IMR-90 (cell line): ENCODE measurements around the gene SAMD1. TPM values are rescaled to one million over a fixed set of nuclear protein-coding genes. Genes with fewer than 3 reads are reported as not detected.
A peak's percentile ranks its signal among the peaks of the same experiment; 100 is the strongest.

Experiments
- ATAC-seq: fragments of 200-7000 bp; cut with Tn5 transposase; 2 replicates; pipeline ENCODE4 v1.9.1; 2020; ENCODE audit warnings: low read depth, mild to moderate bottlenecking, moderate library complexity
- BruUV-seq: library from RNA; stranded (reverse); fragments of 400-500 nt; replicated peaks from 2 replicates; lab custom pipeline; 2021; lab: Mats Ljungman, UMichigan
- CTCF ChIA-PET: fragments of 300-600 bp; formaldehyde crosslinking; extraction: SDS; loops from one replicate; lab custom pipeline; 2021; ENCODE audit warnings: antibody characterized with exemption; lab: Yijun Ruan, JAX
- POLR2A ChIA-PET: fragments of 300-600 bp; sonication (Branson Sonifier 250); formaldehyde crosslinking; loops from one replicate; lab custom pipeline; 2022; ENCODE audit warnings: antibody characterized with exemption; ENCODE audit not compliant: unreplicated experiment; lab: Charles Lee
- DNase-seq: peaks from one replicate; pipeline ENCODE4 v3.0.0; 2013
- H2AFZ ChIP-seq: replicated peaks from 2 replicates; pipeline ENCODE3; 2013; ENCODE audit warnings: low read length, mild to moderate bottlenecking; ENCODE audit not compliant: poor library complexity
- H2AK5ac ChIP-seq: 2 replicates; pipeline ENCODE4 v1.6.1; 2013; ENCODE audit warnings: low read depth, low read length, inconsistent platforms
- H2AK9ac ChIP-seq: replicated peaks from 2 replicates; pipeline ENCODE3; 2013; ENCODE audit warnings: mild to moderate bottlenecking, low read depth, low read length, moderate library complexity; ENCODE audit not compliant: poor library complexity
- H2BK120ac ChIP-seq: 2 replicates; pipeline ENCODE4 v1.6.1; 2013; ENCODE audit warnings: low read depth, low read length, inconsistent platforms
- H2BK15ac ChIP-seq: 3 replicates; pipeline ENCODE4 v1.6.1; 2013; ENCODE audit warnings: low read depth, low read length, inconsistent platforms
- H2BK20ac ChIP-seq: 2 replicates; pipeline ENCODE4 v1.6.1; 2013; ENCODE audit warnings: low read depth, mild to moderate bottlenecking, inconsistent platforms, low read length, moderate library complexity
- H2BK5ac ChIP-seq: 2 replicates; pipeline ENCODE4 v1.6.1; 2013; ENCODE audit warnings: mild to moderate bottlenecking, low read depth, low read length, inconsistent platforms; ENCODE audit not compliant: poor library complexity, severe bottlenecking
- H3K14ac ChIP-seq: replicated peaks from 2 replicates; pipeline ENCODE4 v1.6.1; 2013; ENCODE audit warnings: low read depth, low read length, inconsistent platforms
- H3K18ac ChIP-seq: 2 replicates; pipeline ENCODE4 v1.6.1; 2013; ENCODE audit warnings: low read depth, low read length, control low read depth
- H3K23ac ChIP-seq: 2 replicates; pipeline ENCODE4 v1.6.1; 2013; ENCODE audit warnings: low read depth, low read length, inconsistent platforms
- H3K27ac ChIP-seq: 2 replicates; pipeline ENCODE4 v1.5.1; 2013; ENCODE audit warnings: mild to moderate bottlenecking, control low read depth, low read length; ENCODE audit not compliant: insufficient read depth
- H3K27me3 ChIP-seq: 2 replicates; pipeline ENCODE4 v1.6.1; 2013; ENCODE audit warnings: low read length; ENCODE audit not compliant: control insufficient read depth, insufficient read depth
- H3K36me3 ChIP-seq: 2 replicates; pipeline ENCODE4 v1.6.1; 2013; ENCODE audit warnings: low read length, mixed read lengths; ENCODE audit not compliant: control insufficient read depth, insufficient read depth
- H3K4ac ChIP-seq: 2 replicates; pipeline ENCODE4 v1.6.1; 2013; ENCODE audit warnings: low read depth, low read length, inconsistent platforms
- H3K4me1 ChIP-seq: 2 replicates; pipeline ENCODE4 v1.6.1; 2013; ENCODE audit warnings: low read length, mixed read lengths; ENCODE audit not compliant: control insufficient read depth, insufficient read depth
- H3K4me2 ChIP-seq: 2 replicates; pipeline ENCODE4 v1.6.1; 2013; ENCODE audit warnings: low read depth, mild to moderate bottlenecking, control low read depth, low read length, moderate library complexity
- H3K4me3 ChIP-seq: 2 replicates; pipeline ENCODE4 v1.5.1; 2013; ENCODE audit warnings: low read depth, mild to moderate bottlenecking, control low read depth, low read length, moderate library complexity; ENCODE audit not compliant: insufficient read depth
- H3K56ac ChIP-seq: 2 replicates; pipeline ENCODE4 v1.6.1; 2013; ENCODE audit warnings: low read length, inconsistent platforms; ENCODE audit not compliant: insufficient read depth; ENCODE audit errors: extremely low read depth
- H3K79me1 ChIP-seq, 2 experiments: 2 replicates each; pipeline ENCODE4 v1.6.1; 2013; ENCODE audit warnings: low read length in 2 of 2, inconsistent platforms in 1 of 2, low read depth in 1 of 2
- H3K9ac ChIP-seq: 2 replicates; pipeline ENCODE4 v1.6.1; 2013; ENCODE audit warnings: low read depth, low read length, control low read depth
- H3K9me1 ChIP-seq: 2 replicates; pipeline ENCODE4 v1.6.1; 2013; ENCODE audit warnings: low read length, inconsistent platforms; ENCODE audit not compliant: insufficient read depth
- H3K9me3 ChIP-seq: 2 replicates; pipeline ENCODE4 v1.6.1; 2013; ENCODE audit warnings: low read length; ENCODE audit not compliant: control insufficient read depth, insufficient read depth
- H4K20me1 ChIP-seq: 2 replicates; pipeline ENCODE4 v1.6.1; 2013; ENCODE audit warnings: low read length, inconsistent platforms; ENCODE audit not compliant: insufficient read depth
- H4K5ac ChIP-seq: 2 replicates; pipeline ENCODE4 v1.6.1; 2013; ENCODE audit warnings: mild to moderate bottlenecking, low read depth, low read length, control low read depth
- H4K8ac ChIP-seq, 2 experiments: 2 replicates each; pipeline ENCODE4 v1.6.1; 2013; ENCODE audit warnings: low read depth in 2 of 2, low read length in 2 of 2, control low read depth in 1 of 2, inconsistent platforms in 1 of 2
- H4K91ac ChIP-seq: 2 replicates; pipeline ENCODE4 v1.6.1; 2013; ENCODE audit warnings: low read depth, low read length, inconsistent platforms; ENCODE audit not compliant: insufficient read depth
- BHLHE40 ChIP-seq: fragments of 150-350 bp; IDR thresholded peaks from 2 replicates; pipeline ENCODE4 v1.6.1; 2016; ENCODE audit warnings: mild to moderate bottlenecking, low read depth, low read length
- CHD1 ChIP-seq: IDR thresholded peaks from 2 replicates; pipeline ENCODE4 v1.6.1; 2012; ENCODE audit warnings: low read depth, low read length, improper control_type of control experiment
- FOS ChIP-seq: fragments of 150-350 bp; IDR thresholded peaks from 2 replicates; pipeline ENCODE4 v1.6.1; 2016; ENCODE audit warnings: low read depth, low read length
- MAFK ChIP-seq: IDR thresholded peaks from 2 replicates; pipeline ENCODE4 v1.6.1; 2012; ENCODE audit warnings: low read depth, low read length, improper control_type of control experiment
- MAZ ChIP-seq: IDR thresholded peaks from 2 replicates; pipeline ENCODE4 v1.6.1; 2012; ENCODE audit warnings: low read depth, mild to moderate bottlenecking, low read length, improper control_type of control experiment, moderate library complexity, borderline replicate concordance
- RAD21 ChIP-seq: IDR thresholded peaks from 2 replicates; pipeline ENCODE4 v1.6.1; 2012; ENCODE audit warnings: low read length, improper control_type of control experiment
- RCOR1 ChIP-seq: IDR thresholded peaks from 2 replicates; pipeline ENCODE4 v1.6.1; 2012; ENCODE audit warnings: mild to moderate bottlenecking, low read length, improper control_type of control experiment; ENCODE audit not compliant: insufficient replicate concordance
- SMC3 ChIP-seq: fragments of 150-350 bp; IDR thresholded peaks from 2 replicates; pipeline ENCODE4 v1.6.1; 2016; ENCODE audit warnings: low read depth, mild to moderate bottlenecking, antibody characterized with exemption, low read length, moderate library complexity
- WGBS, 2 experiments: methylation state at CpG; one replicate each; pipeline versions ENCODE4 v1.1.5 to v1.1.7; 2013; ENCODE audit warnings: missing lambda C conversion rate in 2 of 2; ENCODE audit not compliant: insufficient read length in 1 of 2; ENCODE audit errors: extremely low coverage in 2 of 2; 5-methylcytosine and 5-hydroxymethylcytosine counted together
- dilution Hi-C: fragments of 300-500 bp; cut with HindIII; formaldehyde crosslinking; loops from one replicate; pipeline ENCODE4 v1.14.3; 2018; ENCODE audit warnings: low sequenced_read_pairs; ENCODE audit not compliant: unreplicated experiment
- in situ Hi-C: fragments of 300-500 bp; cut with MboI; formaldehyde crosslinking; loops from 3 replicates; pipeline ENCODE4 v1.14.3; 2019; ENCODE audit warnings: low sequenced_read_pairs, inconsistent platforms, mixed read lengths
- intact Hi-C: fragments of 100-400 bp; cut with micrococcal nuclease; formaldehyde crosslinking; loops from 2 replicates; pipeline ENCODE4 v1.10.0; 2022
- polyA plus RNA-seq, 3 experiments: library from polyadenylated mRNA; depleted of rRNA; stranded (reverse); fragments of >200 nt; gene quantifications; 2 replicates each; pipeline ENCODE4 v1.2.3, GENCODE V29; 2012; ENCODE audit warnings: low replicate concordance in 1 of 3
- total RNA-seq: library from RNA; depleted of rRNA; stranded (reverse); fragments of >200 nt; gene quantifications from 2 replicates; pipeline ENCODE4 v1.2.3, GENCODE V29; 2012
- TF ChIP-seq, protein P1 (sequence below): fragments of 150-350 bp; IDR thresholded peaks from 2 replicates; pipeline ENCODE4 v1.6.1; 2017; ENCODE audit warnings: mild to moderate bottlenecking, antibody characterized with exemption, low read length, low read depth

The SAMD1 gene
- total and polyA plus RNA-seq, 2 of the 4 experiments (the other 2 are of a cell fraction), result 6.5 to 14.1 TPM

GRCh38 chr19:14053500-14053899 lies 37.1 kb downstream of the SAMD1 start:
- BruUV-seq, result no TSS peak

More at GRCh38 chr19:14053500-14053899, 37.1 kb downstream of the SAMD1 start:
- Histone ChIP-seq H3K36me3 (no peaks in the 10 kb centered on the region), H2BK120ac (no peak overlapping the region), H4K5ac (no peak overlapping the region), H3K4me3 (no peak overlapping the region), H2BK5ac (no peak overlapping the region), H3K9ac (no peak overlapping the region), H3K23ac (no peak overlapping the region), H3K27me3 (peaks cover 19% of the 10 kb centered on the region; the same call in 1 of the 2 replicates), H3K9me1 (no peaks in the 10 kb centered on the region), H2BK20ac (no peak overlapping the region), H3K4me1 (peaks cover 1% of the 10 kb centered on the region; the same call in 1 of the 2 replicates), H2BK15ac (no peak overlapping the region), H4K20me1 (no peaks in the 10 kb centered on the region), H3K4me2 (no peak overlapping the region), H2AK9ac (no peak overlapping the region), H2AK5ac (no peak overlapping the region), H3K56ac (no peak overlapping the region), H3K14ac (no peak overlapping the region), H2AFZ (peak overlapping the region; percentile 33), H3K79me1 (no peaks in the 10 kb centered on the region), H3K18ac (no peak overlapping the region), H3K4ac (no peak overlapping the region), H3K27ac (no peak overlapping the region), H3K9me3 (peaks cover 2% of the 10 kb centered on the region; the same call in 1 of the 2 replicates), H4K91ac (no peak overlapping the region), H4K8ac (no peak overlapping the region)
- DNase-seq, result no peak
- intact Hi-C loops, result no loop called here
- ATAC-seq, result no peak
- in situ Hi-C loops, result no loop called here
- dilution Hi-C loops, result no loop called here
- 59% methylated on average over 2 of the region's 11 CpGs; no CpG with 5 or more reads in 1 of the 2 experiments for WGBS, 2 experiments
- TF ChIP-seq BHLHE40, result no peak
- no peak for TF ChIP-seq FOS
- no peak for TF ChIP-seq RAD21
- no peak for TF ChIP-seq CHD1
- TF ChIP-seq RCOR1, result no peak
- TF ChIP-seq, protein P1, sequence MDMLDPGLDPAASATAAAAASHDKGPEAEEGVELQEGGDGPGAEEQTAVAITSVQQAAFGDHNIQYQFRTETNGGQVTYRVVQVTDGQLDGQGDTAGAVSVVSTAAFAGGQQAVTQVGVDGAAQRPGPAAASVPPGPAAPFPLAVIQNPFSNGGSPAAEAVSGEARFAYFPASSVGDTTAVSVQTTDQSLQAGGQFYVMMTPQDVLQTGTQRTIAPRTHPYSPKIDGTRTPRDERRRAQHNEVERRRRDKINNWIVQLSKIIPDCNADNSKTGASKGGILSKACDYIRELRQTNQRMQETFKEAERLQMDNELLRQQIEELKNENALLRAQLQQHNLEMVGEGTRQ, result no peak
- no peak for TF ChIP-seq MAZ
- TF ChIP-seq MAFK, result no peak
- TF ChIP-seq SMC3, result no peak
- POLR2A ChIA-PET, result no interaction called here
- CTCF ChIA-PET, result no interaction called here
